GM19193 (cell line): ENCODE measurements around the gene SRL.

Experiments
- POLR2A ChIP-seq: IDR thresholded peaks from 4 replicates; pipeline ENCODE4 v1.6.1; 2011; ENCODE audit not compliant: insufficient read depth, insufficient read length; ENCODE audit errors: extremely low read depth

The SRL gene

DNA sequence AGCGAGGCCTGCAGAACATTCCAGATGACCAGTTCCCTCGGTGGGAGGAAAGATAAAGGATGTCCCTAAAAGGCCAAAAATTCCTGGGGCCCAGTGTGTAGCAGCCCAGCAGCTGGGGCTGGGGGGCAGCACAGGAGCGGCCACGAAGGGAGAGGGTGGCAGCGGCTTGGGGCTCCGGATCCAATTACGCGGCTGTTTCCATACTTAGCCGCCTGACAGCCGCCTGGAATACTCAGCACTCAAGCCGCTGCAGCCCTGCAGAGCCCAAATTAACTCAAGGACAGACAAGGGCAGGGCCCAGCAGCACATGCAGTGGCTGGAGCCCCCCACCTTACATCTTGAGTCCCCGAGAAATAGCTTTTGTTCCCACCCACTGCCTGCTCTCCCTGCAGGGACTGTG, 1.3 kb downstream of the SRL start:
- TF ChIP-seq POLR2A: no peak

DNA sequence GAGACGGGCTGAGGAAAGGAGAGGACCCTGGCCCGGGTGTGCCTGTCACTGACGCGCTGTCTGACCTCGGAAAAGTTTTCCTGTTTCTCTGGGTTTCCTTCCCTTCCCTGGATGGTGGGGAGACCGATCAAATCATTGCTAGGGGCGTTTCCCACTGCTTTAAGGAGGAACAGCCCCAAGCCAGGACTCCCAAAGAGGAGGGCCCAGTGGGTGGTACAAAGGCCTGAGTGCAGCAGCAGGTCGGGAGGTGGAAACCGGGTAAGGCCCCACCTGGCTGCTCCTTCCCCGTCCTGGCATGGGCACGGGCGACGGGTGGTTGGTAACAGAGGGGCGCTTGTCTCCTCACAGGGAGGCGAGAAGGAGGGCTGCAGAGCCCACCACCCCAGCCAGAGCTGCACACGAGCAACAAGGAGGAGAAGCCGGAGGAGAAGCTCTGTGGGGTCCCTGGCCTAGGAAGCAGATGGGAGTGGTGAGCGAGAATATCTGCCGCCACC, 2.2 kb downstream of the SRL start:
- no peak for TF ChIP-seq POLR2A

DNA sequence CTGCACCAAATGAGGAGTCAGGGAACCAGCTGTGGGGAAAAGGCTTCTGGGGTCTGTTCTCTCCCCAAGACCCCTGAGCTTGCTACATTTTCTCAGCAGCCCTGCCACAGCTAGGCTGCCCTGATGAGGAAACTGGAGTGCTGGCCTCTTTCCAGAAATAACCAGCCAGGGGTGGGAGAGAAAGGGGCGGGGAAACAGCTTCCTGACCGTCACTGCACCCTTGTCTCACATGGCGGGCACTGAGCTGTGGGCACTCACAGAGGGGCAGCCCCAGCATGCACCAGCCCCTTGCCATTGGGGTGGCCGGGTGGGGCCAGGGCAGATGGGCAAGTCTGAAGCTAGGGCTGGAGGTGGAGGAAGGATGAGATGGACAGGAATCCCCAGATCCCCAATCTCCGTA, 2.9 kb downstream of the SRL start:
- TF ChIP-seq POLR2A: no peak

DNA sequence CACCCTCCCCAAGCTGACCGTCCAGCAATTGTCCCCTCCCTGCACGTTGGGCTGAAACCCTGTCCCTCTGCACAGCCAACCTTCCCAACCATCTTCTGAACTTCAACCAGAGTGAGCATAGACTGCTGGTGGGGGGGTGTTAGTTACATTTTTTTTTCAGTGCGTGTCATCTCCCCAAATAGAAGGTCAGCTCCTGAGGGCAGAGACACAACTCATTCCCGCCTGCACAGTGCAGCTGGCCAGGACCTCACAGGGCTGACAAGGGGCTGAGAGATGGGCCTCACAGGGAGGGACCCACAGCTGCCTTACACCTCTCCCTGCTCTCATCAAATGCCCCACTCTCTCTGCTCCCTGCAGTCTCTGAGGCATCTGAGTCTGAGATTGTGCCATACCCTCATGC, 8.4 kb downstream of the SRL start:
- no peak for TF ChIP-seq POLR2A

DNA sequence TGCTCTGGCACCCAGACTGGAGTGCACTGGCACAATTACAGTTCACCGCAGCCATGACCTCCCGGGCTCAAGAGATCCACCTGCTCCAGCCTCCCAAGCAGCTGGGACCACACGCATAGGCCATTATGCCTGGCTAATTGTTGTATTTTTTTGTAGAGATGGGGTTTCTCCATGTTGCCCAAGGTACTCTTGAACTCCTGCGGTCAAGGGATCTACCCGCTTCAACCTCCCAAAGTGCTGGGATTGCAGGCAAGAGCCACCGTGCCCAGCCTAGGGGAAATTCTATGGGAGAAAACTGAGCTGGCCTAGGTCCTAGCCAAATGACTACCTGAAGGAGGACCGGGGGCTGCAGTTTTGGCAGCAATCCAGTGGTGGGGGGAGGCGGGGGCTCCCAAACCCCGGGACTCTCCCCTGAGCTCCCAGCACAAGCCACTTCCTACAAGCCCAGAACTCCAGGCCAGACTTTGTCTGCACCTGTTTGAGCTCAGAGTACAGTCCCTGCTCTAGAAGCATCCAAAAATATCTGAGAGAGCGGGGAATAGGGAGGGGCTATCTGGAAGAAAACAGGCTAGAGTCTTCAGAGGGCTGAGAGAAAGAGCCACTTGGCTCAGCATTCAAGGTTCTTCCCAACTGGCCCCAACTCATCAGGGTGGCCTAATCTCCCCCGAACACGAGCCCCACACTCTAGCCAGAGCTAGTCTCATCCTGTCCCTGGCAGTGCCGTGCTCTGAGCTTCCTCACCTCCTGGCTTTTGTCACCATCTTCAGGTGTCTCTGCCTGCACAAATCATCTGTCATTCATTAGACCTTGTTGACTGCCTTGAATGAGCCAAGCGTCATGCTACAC, 9.1 kb downstream of the SRL start:
- TF ChIP-seq POLR2A: no peak

DNA sequence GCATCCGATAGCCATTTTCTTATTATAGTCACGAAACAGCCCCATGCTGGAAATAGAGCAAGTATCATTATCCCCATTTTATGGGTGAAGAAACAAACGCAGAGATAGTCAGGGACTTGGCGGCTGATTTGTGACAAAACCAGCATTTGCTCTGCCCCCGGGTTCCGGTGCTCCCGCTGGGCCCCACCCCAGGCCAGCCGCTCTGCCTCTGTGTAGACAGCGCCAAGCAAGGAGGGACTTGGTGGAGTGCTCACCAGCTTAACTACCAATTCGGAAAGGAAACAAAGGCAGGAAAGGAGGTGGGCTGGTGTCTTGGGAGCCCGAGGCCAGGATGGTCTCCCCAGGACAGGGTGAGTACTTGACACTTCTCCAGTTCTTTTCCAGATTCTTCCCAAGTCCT, 10.0 kb downstream of the SRL start:
- no peak for TF ChIP-seq POLR2A

DNA sequence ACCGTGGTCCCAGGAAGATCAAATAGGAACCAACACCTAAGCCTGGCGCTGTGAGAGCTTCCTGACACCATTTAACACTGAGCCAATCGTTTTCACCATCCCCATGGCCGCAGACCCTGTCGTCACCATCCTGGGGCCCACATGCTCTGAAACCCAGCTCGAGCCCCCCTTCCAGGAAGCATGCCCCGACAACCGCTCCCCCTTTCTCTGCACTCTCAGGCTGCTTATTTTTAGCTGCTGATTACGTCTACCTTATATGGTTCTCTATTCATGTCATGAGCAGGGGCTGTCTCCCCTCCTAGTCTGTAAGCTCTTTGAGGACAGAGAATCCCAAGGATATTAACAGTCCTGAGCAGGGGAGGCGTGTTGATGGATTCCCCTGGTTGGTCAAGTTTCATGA, 10.5 kb downstream of the SRL start:
- TF ChIP-seq POLR2A: no peak

DNA sequence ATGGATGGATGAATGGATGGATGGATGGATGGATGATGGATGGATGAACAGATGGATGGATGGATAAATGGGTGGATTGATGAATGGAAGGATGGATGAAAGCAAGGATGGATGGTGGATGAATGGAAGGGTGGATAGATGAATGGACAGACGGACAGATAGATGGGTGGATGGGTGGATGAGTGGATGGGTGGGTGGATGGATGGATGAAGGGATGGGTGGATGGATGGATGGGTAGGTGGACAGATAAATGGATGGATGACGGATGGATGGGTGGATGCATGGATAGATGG, 14.9 kb downstream of the SRL start:
- no peak for TF ChIP-seq POLR2A

DNA sequence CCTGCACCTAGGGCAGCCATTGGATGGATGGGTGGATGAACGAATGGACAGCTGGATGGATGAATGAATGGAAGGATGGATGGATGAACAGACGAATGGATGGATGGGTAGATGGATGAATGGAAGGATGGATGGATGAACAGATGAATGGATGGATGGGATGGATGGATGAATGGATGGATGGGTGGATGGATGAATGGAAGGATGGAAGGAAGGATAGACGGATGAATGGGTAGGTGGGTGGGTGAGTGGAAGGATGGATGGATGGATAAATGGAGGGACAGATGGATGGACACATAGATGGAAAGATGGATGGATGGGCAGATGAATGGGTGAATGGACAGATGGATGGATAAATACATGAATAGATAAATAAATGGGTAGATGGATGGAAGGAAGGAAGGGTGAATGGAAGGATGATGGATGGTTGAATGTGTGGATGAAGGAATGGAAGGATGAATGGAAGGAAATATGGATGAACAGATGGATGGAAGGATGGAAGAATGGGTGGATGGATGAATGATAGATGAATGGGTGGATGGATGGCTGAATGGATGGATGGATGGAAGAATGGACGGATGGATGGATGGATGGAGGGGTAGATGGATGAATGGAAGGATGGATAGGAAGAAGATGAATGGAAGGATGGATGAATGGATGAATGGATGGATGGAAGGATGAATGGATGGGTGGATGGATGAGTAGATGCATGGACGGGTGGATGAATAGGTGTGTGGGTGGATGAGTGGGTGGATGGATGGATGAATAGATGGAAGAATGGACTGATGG, 15.4 kb downstream of the SRL start:
- no peak for TF ChIP-seq POLR2A

DNA sequence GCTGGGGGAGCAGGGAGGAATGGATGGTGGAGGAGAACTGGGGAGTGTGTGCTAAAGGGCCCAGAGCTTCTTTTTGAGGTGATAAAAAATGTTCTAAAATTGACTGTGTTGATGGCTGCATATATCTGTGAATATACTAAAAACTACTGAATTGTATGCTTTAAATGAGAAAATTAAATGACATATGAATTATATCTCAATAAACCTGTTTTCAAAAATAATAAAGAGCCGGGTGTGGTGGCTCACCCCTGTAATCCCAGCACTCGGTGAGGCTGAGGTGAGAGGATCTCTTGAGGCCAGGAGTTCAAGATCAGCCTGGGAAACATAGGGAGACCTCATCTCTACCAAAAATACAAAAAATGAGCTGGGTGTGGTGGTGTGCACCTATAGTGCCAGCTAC, 16.8 kb downstream of the SRL start:
- no peak for TF ChIP-seq POLR2A

DNA sequence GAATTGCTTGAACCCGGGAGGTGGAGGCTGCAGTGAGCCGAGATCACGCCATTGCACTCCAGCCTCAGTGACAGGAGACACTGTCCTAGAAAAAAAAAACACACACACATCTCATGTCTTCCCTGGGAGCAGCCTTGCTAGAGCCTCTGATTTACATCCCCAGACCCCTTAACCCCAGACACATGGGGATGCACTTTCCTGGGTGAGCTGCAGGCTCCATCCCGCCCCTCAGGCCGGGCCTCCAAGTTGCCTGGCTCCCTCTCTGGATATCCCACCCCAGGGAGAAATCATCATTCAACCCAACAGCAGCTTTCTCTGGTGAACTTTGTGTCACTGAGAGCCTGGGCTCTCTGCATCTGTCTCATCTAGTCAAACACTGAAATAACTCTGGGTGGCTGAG, 21.5 kb downstream of the SRL start:
- TF ChIP-seq POLR2A: no peak

DNA sequence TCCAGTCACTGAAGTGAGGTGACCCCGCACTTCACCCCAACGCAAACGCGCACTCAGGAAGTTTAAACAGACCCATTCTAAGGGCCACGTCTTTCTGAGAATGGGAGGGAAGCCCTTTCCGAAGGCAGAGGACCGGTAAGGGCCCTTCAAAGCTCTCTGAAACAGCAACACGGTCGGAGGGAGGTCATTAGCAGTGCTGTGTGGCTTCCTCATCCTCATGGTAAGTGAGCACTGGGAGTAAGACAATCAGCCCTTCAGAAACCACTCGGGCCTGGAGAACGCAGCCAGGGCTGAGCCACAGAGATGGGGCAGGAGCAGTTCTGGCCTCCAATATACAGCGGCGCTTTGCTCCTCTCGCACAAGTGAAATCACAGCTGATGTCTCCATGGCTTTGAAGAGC, 23.7 kb downstream of the SRL start:
- TF ChIP-seq POLR2A: no peak

DNA sequence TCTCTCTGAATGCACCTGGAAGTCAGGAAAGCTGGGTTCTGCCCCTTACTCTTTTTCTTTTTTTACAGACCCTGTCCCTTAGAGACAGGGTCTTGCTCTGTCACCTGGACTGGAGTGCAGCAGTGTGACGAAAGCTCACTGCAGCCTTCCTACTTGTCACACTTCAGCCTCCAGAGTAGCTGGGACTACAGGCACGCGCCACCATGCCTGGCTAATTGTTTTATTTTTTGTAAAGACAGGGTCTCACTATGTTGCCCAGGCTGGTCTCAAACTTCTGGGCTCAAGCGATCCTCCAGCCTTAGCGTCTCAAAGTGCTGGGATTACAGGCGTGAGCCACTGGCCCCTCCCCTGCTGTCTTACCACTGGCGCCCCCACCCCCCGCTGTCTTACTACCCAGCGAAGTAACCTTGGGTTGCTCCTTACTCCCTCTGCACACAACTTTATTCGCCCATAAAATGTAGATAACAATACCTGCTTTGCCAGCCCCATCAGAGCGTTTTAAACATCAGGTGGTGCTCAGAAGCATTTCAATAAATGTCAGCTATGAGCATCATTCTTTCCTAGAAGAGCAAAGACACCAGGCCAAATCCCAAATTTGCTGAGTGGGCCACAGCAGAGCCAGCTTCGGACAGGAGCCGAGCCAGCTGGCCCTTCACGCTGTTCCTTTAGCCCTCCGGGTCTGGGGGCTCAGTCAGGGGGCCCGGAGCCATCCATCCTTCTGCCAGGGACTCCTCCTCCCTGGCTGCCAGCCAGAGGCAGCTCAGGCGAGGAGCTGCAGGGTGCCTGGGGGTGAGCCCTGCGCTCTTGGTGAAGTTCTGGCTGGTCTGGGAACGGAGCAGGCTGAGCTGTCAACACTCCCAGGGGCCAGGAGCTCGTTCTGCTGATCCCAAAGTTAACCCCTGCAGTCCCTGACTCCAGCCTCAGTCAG, 24.4 kb downstream of the SRL start:
- TF ChIP-seq POLR2A: no peak

DNA sequence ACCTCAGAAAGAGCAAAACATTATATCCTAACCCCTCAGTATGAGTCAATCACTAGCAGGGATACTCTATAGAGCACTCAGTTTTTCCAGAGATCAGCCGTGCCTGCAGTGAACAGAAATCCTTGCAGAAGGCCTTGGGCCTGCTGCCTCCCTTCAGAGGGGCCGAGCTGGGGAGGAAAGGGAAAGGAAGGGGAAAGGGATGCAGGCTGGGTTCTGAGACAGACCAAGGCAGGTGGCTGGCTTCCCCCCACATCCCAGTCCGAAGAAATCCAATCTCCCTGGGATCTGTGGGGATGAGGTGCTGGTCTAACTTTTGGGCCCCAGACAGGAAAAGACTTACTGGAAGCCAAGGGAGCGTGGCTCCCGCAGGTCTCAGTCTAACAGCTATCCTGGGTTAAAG, 25.3 kb downstream of the SRL start:
- no peak for TF ChIP-seq POLR2A

DNA sequence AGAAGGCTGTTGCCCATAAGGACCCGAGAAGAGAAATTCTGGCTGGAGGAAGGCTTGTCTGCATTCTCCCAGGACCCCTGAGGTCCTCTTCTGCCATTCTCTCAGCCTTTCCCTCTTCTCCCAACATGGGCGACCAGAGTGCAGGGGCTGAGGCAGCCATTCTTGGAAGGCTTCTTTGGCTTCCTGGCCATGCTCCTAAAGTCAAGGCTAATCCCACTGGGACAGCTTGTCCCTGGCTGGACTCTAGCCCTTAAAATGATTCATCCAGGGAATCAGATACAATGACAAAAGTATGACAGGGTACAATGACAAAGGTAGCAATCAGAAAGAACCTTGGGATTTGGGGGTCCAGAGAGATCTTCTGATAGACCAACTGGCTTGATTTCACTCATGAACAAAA, 26.8 kb downstream of the SRL start:
- TF ChIP-seq POLR2A: no peak

DNA sequence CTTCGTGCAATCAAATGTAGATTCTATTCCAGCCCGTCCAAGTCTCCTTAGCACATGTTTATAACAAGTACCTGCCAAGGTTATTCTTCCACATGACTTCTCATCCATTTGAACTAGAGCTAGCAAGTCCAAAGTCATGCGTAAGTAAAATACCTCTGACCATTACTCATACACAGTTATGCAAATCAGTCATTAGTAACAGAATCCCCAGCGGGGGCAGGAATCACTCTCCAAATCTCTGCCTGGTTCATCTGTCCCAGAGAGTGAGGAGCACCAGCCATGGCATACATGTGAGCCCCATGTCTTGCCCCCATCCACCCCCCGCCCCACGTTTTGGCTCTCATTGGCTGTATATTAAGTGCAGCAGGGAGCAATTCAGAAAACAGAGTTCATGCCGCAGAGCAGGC, 27.7 kb downstream of the SRL start:
- TF ChIP-seq POLR2A: no peak

DNA sequence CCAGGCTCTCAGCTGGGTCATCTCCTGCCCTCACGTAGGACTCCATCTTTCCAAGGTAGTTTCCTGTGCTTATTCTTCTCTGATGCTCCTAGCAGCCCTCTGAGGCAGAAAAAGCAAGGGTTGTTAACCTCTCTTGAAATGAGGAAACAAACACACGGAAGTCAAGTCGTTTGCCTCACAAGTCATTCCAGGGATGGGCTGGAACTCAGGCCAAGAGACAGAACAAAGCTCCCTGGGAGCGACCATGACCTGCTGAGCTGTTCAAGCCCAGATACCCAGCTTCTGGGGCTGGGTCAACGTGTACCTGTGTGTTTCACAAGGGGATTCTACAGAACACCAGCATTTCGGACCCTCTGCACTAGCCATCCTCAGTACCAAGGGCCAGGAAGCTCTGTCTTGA, 28.1 kb downstream of the SRL start:
- TF ChIP-seq POLR2A: no peak
